CD4-positive, alpha-beta T cell treated with Interleukin-10 for 1 hour (primary cell): ENCODE results near the gene RALGAPA2.
"Not testable (repeated sequence)": the region's sequence is repeated elsewhere in the genome, so short reads cannot be mapped to it uniquely, and the experiment has no call there.

Experiments
- DNase-seq: peaks from one replicate; pipeline ENCODE4 v3.0.0-alpha.2; 2020

The RALGAPA2 gene

GRCh38 chr20:20362774-20363433 lies 349.5 kb downstream of the RALGAPA2 start:
- no peak for DNase-seq

GRCh38 chr20:20360464-20360863 lies 352.0 kb downstream of the RALGAPA2 start:
- peak; percentile 41 for DNase-seq

- DNase-seq: no peak
Observed at GRCh38 chr20:20359628-20360027, 352.8 kb downstream of the RALGAPA2 start.

- DNase-seq: no peak
Observed at GRCh38 chr20:20358801-20359200, 353.6 kb downstream of the RALGAPA2 start.

- DNase-seq: not testable (repeated sequence)
Observed at GRCh38 chr20:20355503-20355902, 356.9 kb downstream of the RALGAPA2 start.

GRCh38 chr20:20353576-20353975 lies 358.9 kb downstream of the RALGAPA2 start:
- no peak for DNase-seq

- no peak for DNase-seq
Observed at GRCh38 chr20:20344476-20344875, 368.0 kb downstream of the RALGAPA2 start.

- no peak for DNase-seq
Observed at GRCh38 chr20:20343932-20344331, 368.5 kb downstream of the RALGAPA2 start.
